ENCODE results near the gene C1orf21.

GRCh38 chr1:184623404-184623803, 236.6 kb downstream of the C1orf21 start:
- TF ChIP-seq POLR2AphosphoS5 (IDR thresholded peaks at IDR 0.05; ENCODE audit: low read depth, low read length) (no peak), POLR2A (IDR thresholded peaks at IDR 0.05; ENCODE audit: low read depth, low read length) (no peak), PAX5 (IDR thresholded peaks at IDR 0.05; ENCODE audit: insufficient read depth, low read length, severe bottlenecking) (no peak), SPI1 (IDR thresholded peaks at IDR 0.05; ENCODE audit: low read depth, low read length) (no peak), TAF1 (IDR thresholded peaks at IDR 0.05; ENCODE audit: low read depth, low read length) (no peak), POU2F2 (IDR thresholded peaks at IDR 0.05; ENCODE audit: low read depth, low read length) (no peak)

Measured in GM12891 (cell line).